Astrocyte (in vitro differentiated cells and primary cell): ENCODE measurements around the gene EYA2. TPM values are rescaled to one million over a fixed set of nuclear protein-coding genes. Genes with fewer than 3 reads are reported as not detected.

Experiments used
- DNase-seq: peaks from one replicate; pipeline ENCODE4 v3.0.0-alpha.2; 2010; ENCODE audit warnings: low read depth
- FAIRE-seq: peaks from 2 replicates; lab custom pipeline; 2011; peaks lifted over from hg19 to GRCh38; lab: Jason Lieb, UNC
- H2AFZ ChIP-seq: 2 replicates; pipeline ENCODE4 v1.6.0; 2012; ENCODE audit warnings: low read depth, low read length, inconsistent platforms
- H3K27ac ChIP-seq: 2 replicates; pipeline ENCODE4 v1.5.1; 2011; ENCODE audit warnings: low read depth, low read length, inconsistent platforms
- H3K27me3 ChIP-seq: 2 replicates; pipeline ENCODE4 v1.6.0; 2011; ENCODE audit warnings: low read length, inconsistent platforms; ENCODE audit not compliant: insufficient read depth
- H3K36me3 ChIP-seq: 2 replicates; pipeline ENCODE4 v1.5.1; 2011; ENCODE audit warnings: low read length, inconsistent platforms; ENCODE audit not compliant: insufficient read depth
- H3K4me1 ChIP-seq: 2 replicates; pipeline ENCODE4 v1.5.1; 2011; ENCODE audit warnings: low read length, inconsistent platforms; ENCODE audit not compliant: insufficient read depth
- H3K4me2 ChIP-seq: 2 replicates; pipeline ENCODE4 v1.6.0; 2012; ENCODE audit warnings: low read length, inconsistent platforms
- H3K4me3 ChIP-seq: 2 replicates; pipeline ENCODE4 v1.5.1; 2011; ENCODE audit warnings: low read depth, mild to moderate bottlenecking, low read length, inconsistent platforms; ENCODE audit not compliant: insufficient read depth
- H3K79me2 ChIP-seq: 2 replicates; pipeline ENCODE4 v1.6.0; 2012; ENCODE audit warnings: mild to moderate bottlenecking, low read length, inconsistent platforms; ENCODE audit not compliant: insufficient read depth
- H3K9ac ChIP-seq: 2 replicates; pipeline ENCODE4 v1.6.0; 2012; ENCODE audit warnings: mild to moderate bottlenecking, low read length, inconsistent platforms
- H3K9me3 ChIP-seq: 2 replicates; pipeline ENCODE4 v1.5.1; 2012; ENCODE audit warnings: low read depth, mild to moderate bottlenecking, low read length, inconsistent platforms; ENCODE audit not compliant: insufficient read depth
- H4K20me1 ChIP-seq: 2 replicates; pipeline ENCODE4 v1.6.0; 2012; ENCODE audit warnings: low read length, inconsistent platforms; ENCODE audit not compliant: insufficient read depth
- H3K27ac Mint-ChIP-seq: one replicate; pipeline ENCODE4 v1.8.0; 2021; ENCODE audit warnings: mild to moderate bottlenecking, mixed read lengths; ENCODE audit not compliant: unreplicated experiment
- H3K27me3 Mint-ChIP-seq: one replicate; pipeline ENCODE4 v1.8.0; 2021; ENCODE audit warnings: low read depth, mixed read lengths; ENCODE audit not compliant: unreplicated experiment
- H3K36me3 Mint-ChIP-seq: one replicate; pipeline ENCODE4 v1.8.0; 2021; ENCODE audit warnings: low read depth, mixed read lengths; ENCODE audit not compliant: unreplicated experiment
- H3K4me1 Mint-ChIP-seq: one replicate; pipeline ENCODE4 v1.8.0; 2021; ENCODE audit warnings: low read depth, mixed read lengths; ENCODE audit not compliant: unreplicated experiment
- H3K4me3 Mint-ChIP-seq: one replicate; pipeline ENCODE4 v1.8.0; 2021; ENCODE audit warnings: mild to moderate bottlenecking, moderate library complexity, mixed read lengths; ENCODE audit not compliant: unreplicated experiment
- H3K9me3 Mint-ChIP-seq: one replicate; pipeline ENCODE4 v1.8.0; 2021; ENCODE audit warnings: mild to moderate bottlenecking, mixed read lengths; ENCODE audit not compliant: unreplicated experiment
- EZH2 ChIP-seq: IDR thresholded peaks from 2 replicates; pipeline ENCODE4 v1.6.1; 2012; ENCODE audit warnings: mild to moderate bottlenecking, low read length, inconsistent platforms; ENCODE audit not compliant: insufficient read depth
- total RNA-seq: library from RNA; stranded (reverse); gene quantifications from 2 replicates; pipeline ENCODE4 v1.2.1, GENCODE V29; 2021
- TF ChIP-seq, protein P1 (sequence below): IDR thresholded peaks from 2 replicates; pipeline ENCODE4 v1.5.1; 2011; ENCODE audit warnings: low read depth, mild to moderate bottlenecking, inconsistent platforms, low read length, moderate library complexity; ENCODE audit not compliant: insufficient read depth

The EYA2 gene
- total RNA-seq, 1 donor from 2014 or later: 1.5 TPM

DNA sequence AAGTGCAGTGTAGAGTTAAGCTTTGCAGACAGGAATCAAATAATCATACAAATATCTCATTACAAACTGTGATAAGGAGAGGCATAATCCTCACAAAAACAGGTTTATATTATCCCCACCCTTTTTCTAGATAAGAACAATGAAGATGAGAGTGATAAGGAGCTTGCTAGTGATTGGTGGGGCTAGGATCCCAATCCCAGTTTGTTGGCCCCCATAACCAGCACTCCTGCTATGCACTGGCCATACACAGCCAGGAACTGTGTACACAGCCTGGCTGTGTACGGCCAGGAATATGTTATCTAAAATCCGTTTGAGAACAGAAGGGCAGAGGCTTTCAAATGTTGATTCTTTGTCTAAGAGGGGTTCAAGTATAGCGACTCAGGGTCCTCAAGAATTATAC, 180.6 kb downstream of the EYA2 start:
- Histone ChIP-seq H3K9ac (no peak overlapping the region), H3K9me3 (no peaks in the 10 kb centered on the region), H3K4me1 (no peaks in the 10 kb centered on the region), H3K27ac (no peak overlapping the region), H3K4me3 (no peak overlapping the region), H2AFZ (no peak overlapping the region), H3K79me2 (no peaks in the 10 kb centered on the region), H3K36me3 (no peaks in the 10 kb centered on the region), H3K27me3 (peaks cover 2% of the 10 kb centered on the region), H3K4me2 (no peak overlapping the region), H4K20me1 (no peaks in the 10 kb centered on the region)
- H3K9me3 Mint-ChIP-seq: peaks cover 20% of the 10 kb centered on the region
- peaks cover 3% of the 10 kb centered on the region for H3K4me1 Mint-ChIP-seq
- FAIRE-seq: no peak
- no peak for DNase-seq
- no peaks in the 10 kb centered on the region for H3K27me3 Mint-ChIP-seq
- no peak overlapping the region for H3K27ac Mint-ChIP-seq
- no peak for TF ChIP-seq EZH2
- TF ChIP-seq, protein P1, sequence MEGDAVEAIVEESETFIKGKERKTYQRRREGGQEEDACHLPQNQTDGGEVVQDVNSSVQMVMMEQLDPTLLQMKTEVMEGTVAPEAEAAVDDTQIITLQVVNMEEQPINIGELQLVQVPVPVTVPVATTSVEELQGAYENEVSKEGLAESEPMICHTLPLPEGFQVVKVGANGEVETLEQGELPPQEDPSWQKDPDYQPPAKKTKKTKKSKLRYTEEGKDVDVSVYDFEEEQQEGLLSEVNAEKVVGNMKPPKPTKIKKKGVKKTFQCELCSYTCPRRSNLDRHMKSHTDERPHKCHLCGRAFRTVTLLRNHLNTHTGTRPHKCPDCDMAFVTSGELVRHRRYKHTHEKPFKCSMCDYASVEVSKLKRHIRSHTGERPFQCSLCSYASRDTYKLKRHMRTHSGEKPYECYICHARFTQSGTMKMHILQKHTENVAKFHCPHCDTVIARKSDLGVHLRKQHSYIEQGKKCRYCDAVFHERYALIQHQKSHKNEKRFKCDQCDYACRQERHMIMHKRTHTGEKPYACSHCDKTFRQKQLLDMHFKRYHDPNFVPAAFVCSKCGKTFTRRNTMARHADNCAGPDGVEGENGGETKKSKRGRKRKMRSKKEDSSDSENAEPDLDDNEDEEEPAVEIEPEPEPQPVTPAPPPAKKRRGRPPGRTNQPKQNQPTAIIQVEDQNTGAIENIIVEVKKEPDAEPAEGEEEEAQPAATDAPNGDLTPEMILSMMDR: no peak
- no peak overlapping the region for H3K4me3 Mint-ChIP-seq
- peaks cover 11% of the 10 kb centered on the region for H3K36me3 Mint-ChIP-seq

DNA sequence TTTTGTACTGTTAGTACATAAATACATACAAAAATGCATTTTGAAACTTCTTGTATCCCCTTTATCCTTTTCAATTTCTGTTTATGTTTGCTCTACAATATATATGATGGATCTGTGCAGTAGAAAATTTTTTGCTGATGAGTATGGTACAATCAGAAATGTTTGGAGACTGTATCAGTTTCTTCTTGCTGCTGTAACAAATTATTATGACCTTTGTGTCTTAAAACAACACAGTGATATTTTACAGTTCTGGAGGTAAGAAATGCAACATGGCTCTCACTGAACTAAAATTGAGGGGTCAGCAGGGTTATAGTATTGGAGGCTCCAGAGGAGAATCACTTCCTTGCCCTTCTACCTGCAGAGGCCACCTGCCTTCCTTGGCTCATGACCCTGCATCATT, 184.4 kb downstream of the EYA2 start:
- H3K27ac ChIP-seq: no peak overlapping the region
- Mint-ChIP-seq H3K27ac (no peak overlapping the region), H3K4me1 (no peaks in the 10 kb centered on the region), H3K9me3 (peaks cover 17% of the 10 kb centered on the region), H3K27me3 (no peaks in the 10 kb centered on the region), H3K4me3 (no peak overlapping the region), H3K36me3 (peaks cover 4% of the 10 kb centered on the region)
- no peak overlapping the region for H3K4me3 ChIP-seq
- no peaks in the 10 kb centered on the region for H3K36me3 ChIP-seq
- no peak overlapping the region for H3K9ac ChIP-seq
- H2AFZ ChIP-seq: no peak overlapping the region
- no peak for DNase-seq
- peaks cover 2% of the 10 kb centered on the region for H3K27me3 ChIP-seq
- no peaks in the 10 kb centered on the region for H4K20me1 ChIP-seq
- H3K4me1 ChIP-seq: no peaks in the 10 kb centered on the region
- H3K79me2 ChIP-seq: no peaks in the 10 kb centered on the region
- no peak for TF ChIP-seq EZH2
- TF ChIP-seq, protein P1: no peak
- no peaks in the 10 kb centered on the region for H3K9me3 ChIP-seq
- H3K4me2 ChIP-seq: no peak overlapping the region
- FAIRE-seq: no peak

DNA sequence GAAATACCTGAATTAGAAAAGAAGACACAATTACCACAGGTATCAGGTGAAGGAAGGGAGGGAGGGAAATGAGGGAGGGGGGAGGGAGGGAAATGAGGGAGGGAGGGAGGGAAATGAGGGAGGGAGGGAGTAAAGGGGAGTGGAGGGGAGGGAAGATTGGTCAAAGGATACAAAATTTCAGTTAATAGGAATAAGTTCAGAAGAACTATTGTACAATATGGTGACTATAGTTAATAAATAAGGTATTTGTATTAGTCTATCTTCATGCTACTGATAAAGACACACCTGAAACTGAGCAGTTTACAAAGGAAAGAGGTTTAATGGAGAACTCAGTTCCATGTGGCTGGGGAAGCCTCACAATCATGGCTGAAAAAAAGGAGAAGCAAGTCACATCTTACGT, 185.7 kb downstream of the EYA2 start:
- H4K20me1 ChIP-seq: no peaks in the 10 kb centered on the region
- peaks cover 2% of the 10 kb centered on the region for H3K36me3 Mint-ChIP-seq
- peaks cover 15% of the 10 kb centered on the region for H3K9me3 Mint-ChIP-seq
- no peaks in the 10 kb centered on the region for H3K27me3 Mint-ChIP-seq
- no peak for TF ChIP-seq EZH2
- TF ChIP-seq, protein P1: no peak
- FAIRE-seq: no peak
- H3K27ac Mint-ChIP-seq: no peak overlapping the region
- H3K36me3 ChIP-seq: no peaks in the 10 kb centered on the region
- no peaks in the 10 kb centered on the region for H3K79me2 ChIP-seq
- no peaks in the 10 kb centered on the region for H3K9me3 ChIP-seq
- H3K27ac ChIP-seq: no peak overlapping the region
- no peaks in the 10 kb centered on the region for H3K4me1 Mint-ChIP-seq
- H3K9ac ChIP-seq: no peak overlapping the region
- no peak overlapping the region for H3K4me3 ChIP-seq
- no peak overlapping the region for H2AFZ ChIP-seq
- H3K4me2 ChIP-seq: no peak overlapping the region
- H3K27me3 ChIP-seq: peaks cover 2% of the 10 kb centered on the region
- no peak for DNase-seq
- no peak overlapping the region for H3K4me3 Mint-ChIP-seq
- no peaks in the 10 kb centered on the region for H3K4me1 ChIP-seq
